Sigmoid colon (tissue), 7 donors: Measurements from ENCODE around the gene GRID1. TPM values are rescaled to one million over a fixed set of nuclear protein-coding genes. Genes with fewer than 3 reads are reported as not detected.
A peak's percentile ranks its signal among the peaks of the same experiment; 100 is the strongest.

Experiments used
- DNase-seq: peaks from one replicate; pipeline ENCODE4 v3.0.0-alpha.2; 2019
- H3K27ac ChIP-seq, 4 donors: fragments of 200-600 bp; sonication (generic); one replicate each; pipeline ENCODE4 v1.5.1; 2016 to 2019; ENCODE audit warnings: mild to moderate bottlenecking in 1 of 4
- H3K27me3 ChIP-seq, 3 donors: fragments of 200-600 bp; sonication (generic); one replicate each; pipeline ENCODE4 v1.5.1; 2019; ENCODE audit warnings: mild to moderate bottlenecking in 1 of 3
- H3K36me3 ChIP-seq, 4 donors: fragments of 200-600 bp; sonication (generic); one replicate each; pipeline ENCODE4 v1.5.1; 2016 to 2019
- H3K4me1 ChIP-seq, 4 donors: fragments of 200-600 bp; sonication (generic); one replicate each; pipeline ENCODE4 v1.5.1; 2017 to 2019
- H3K4me3 ChIP-seq, 4 donors: fragments of 200-600 bp; sonication (generic); one replicate each; pipeline ENCODE4 v1.5.1; 2017 to 2019; ENCODE audit warnings: mild to moderate bottlenecking in 2 of 4, moderate library complexity in 1 of 4
- H3K9me3 ChIP-seq, 4 donors: fragments of 200-600 bp in 3 of 4; sonication (generic) in 3 of 4; one replicate each; pipeline versions ENCODE4 v1.5.1 to v1.6.1; 2013 to 2019
- CTCF ChIP-seq, 4 experiments: fragments of 450-650 bp in 3 of 4; fragments of 200-600 bp in 1 of 4; IDR thresholded peaks; one replicate each; pipeline ENCODE4 v1.5.1; 2016 to 2019; ENCODE audit warnings: antibody characterized with exemption in 4 of 4, mild to moderate bottlenecking in 3 of 4, moderate library complexity in 2 of 4
- EP300 ChIP-seq, 4 donors: sonication (generic); formaldehyde crosslinking; IDR thresholded peaks; one replicate each; pipeline ENCODE4 v1.6.1; 2017; ENCODE audit warnings: antibody characterized with exemption in 4 of 4
- POLR2A ChIP-seq, 2 donors: fragments of 450-650 bp; IDR thresholded peaks; one replicate each; pipeline ENCODE4 v1.6.1; 2016; ENCODE audit warnings: antibody characterized with exemption in 2 of 2, mild to moderate bottlenecking in 2 of 2, moderate library complexity in 2 of 2
- POLR2AphosphoS5 ChIP-seq, 4 donors: sonication (generic); formaldehyde crosslinking; IDR thresholded peaks; one replicate each; pipeline ENCODE4 v1.6.1; 2017; ENCODE audit warnings: antibody characterized with exemption in 4 of 4
- WGBS, 2 donors: extraction: QIAGEN DNeasy Blood & Tissue Kit; methylation state at CpG; one replicate each; pipeline ENCODE4 v1.1.7; 2013; 5-methylcytosine and 5-hydroxymethylcytosine counted together
- intact Hi-C: fragments of 100-400 bp; cut with DNase I; formaldehyde crosslinking; loops from one replicate; pipeline ENCODE4 v1.15.1; 2023
- polyA plus RNA-seq, 3 donors: library from polyadenylated mRNA; stranded (reverse); fragments of 200-250 nt; gene quantifications; one replicate each; pipeline ENCODE4 v1.2.3, GENCODE V29; 2013
- total RNA-seq, 4 donors: library from RNA; depleted of rRNA; stranded (reverse); fragments of >200 nt; gene quantifications; one replicate each; pipeline ENCODE4 v1.1.0, GENCODE V29; 2016
- donor health status: healthy with polysubstance abuse.
- donor health status: Bipolar disorder and iron deficiency.
- donor health status: healthy.

The GRID1 gene
- total and polyA plus RNA-seq, 7 donors, result 0.66 to 4.7 (median 1.1) TPM; not detected in 2

- DNase-seq, result no peak
- intact Hi-C loops, result no loop called here
- peaks cover 0 to 9% (median 1%) of the 10 kb centered on the region in 4 donors for H3K9me3 ChIP-seq
- no peak for TF ChIP-seq POLR2AphosphoS5 (IDR thresholded peaks at IDR 0.05)
- no peak for TF ChIP-seq CTCF (IDR thresholded peaks at IDR 0.05)
- no peak for TF ChIP-seq EP300 (IDR thresholded peaks at IDR 0.05)
- TF ChIP-seq POLR2A (IDR thresholded peaks at IDR 0.05), result no peak
- WGBS, 2 donors, result 92 to 100% methylated on average over 1 of the region's 1 CpG
- no peaks in the 10 kb centered on the region for H3K4me1 ChIP-seq
- no peaks in the 10 kb centered on the region for H3K27me3 ChIP-seq
- H3K4me3 ChIP-seq, result no peak overlapping the region
- no peaks in the 10 kb centered on the region for H3K36me3 ChIP-seq
- H3K27ac ChIP-seq, result no peak overlapping the region
Observed at GRCh38 chr10:86281396-86281795, 85.2 kb downstream of the GRID1 start.

GRCh38 chr10:86269332-86269731 is 97.3 kb downstream of the GRID1 start:
- DNase-seq, result peak; percentile 40
- 32 to 58% methylated on average over 2 of the region's 2 CpGs for WGBS, 2 donors
- intact Hi-C loops, result no loop called here

GRCh38 chr10:86267286-86268195 is 99.1 kb downstream of the GRID1 start:
- Histone ChIP-seq H3K4me3 (no peak overlapping the region), H3K4me1 (peaks cover 0 to 11% (median 8%) of the 10 kb centered on the region in 4 donors), H3K27me3 (peaks cover 0 to 15% (median 0%) of the 10 kb centered on the region in 3 donors), H3K36me3 (no peaks in the 10 kb centered on the region), H3K9me3 (no peaks in the 10 kb centered on the region), H3K27ac (no peak overlapping the region)
- TF ChIP-seq CTCF (IDR thresholded peaks at IDR 0.05), result no peak
- no peak for TF ChIP-seq POLR2AphosphoS5 (IDR thresholded peaks at IDR 0.05)
- TF ChIP-seq EP300 (IDR thresholded peaks at IDR 0.05), result no peak
- TF ChIP-seq POLR2A (IDR thresholded peaks at IDR 0.05), result no peak
- intact Hi-C loops, result no loop called here
- WGBS, 2 donors, result 79 to 85% methylated on average over 12 of the region's 12 CpGs
- peak; percentile 42 for DNase-seq

More at GRCh38 chr10:86269332-86269731, 97.3 kb downstream of the GRID1 start:
- Histone ChIP-seq H3K9me3 (no peaks in the 10 kb centered on the region), H3K27me3 (peaks cover 0 to 5% (median 0%) of the 10 kb centered on the region in 3 donors), H3K4me3 (no peak overlapping the region), H3K27ac (no peak overlapping the region), H3K4me1 (no peaks in the 10 kb centered on the region), H3K36me3 (no peaks in the 10 kb centered on the region)
- TF ChIP-seq POLR2AphosphoS5 (IDR thresholded peaks at IDR 0.05) (no peak), EP300 (IDR thresholded peaks at IDR 0.05) (no peak), POLR2A (IDR thresholded peaks at IDR 0.05) (no peak), CTCF (IDR thresholded peaks at IDR 0.05) (no peak)

GRCh38 chr10:86266446-86267242 is 100.0 kb downstream of the GRID1 start:
- no peak overlapping the region for H3K27ac ChIP-seq
- intact Hi-C loops, result no loop called here
- H3K4me1 ChIP-seq, result peaks cover 0 to 17% (median 12%) of the 10 kb centered on the region in 4 donors
- no peaks in the 10 kb centered on the region for H3K36me3 ChIP-seq
- no peak overlapping the region for H3K4me3 ChIP-seq
- H3K27me3 ChIP-seq, result peaks cover 0 to 24% (median 0%) of the 10 kb centered on the region in 3 donors
- no peak for TF ChIP-seq EP300 (IDR thresholded peaks at IDR 0.05)
- TF ChIP-seq CTCF (IDR thresholded peaks at IDR 0.05), result no peak
- TF ChIP-seq POLR2A (IDR thresholded peaks at IDR 0.05), result no peak
- no peak for TF ChIP-seq POLR2AphosphoS5 (IDR thresholded peaks at IDR 0.05)
- DNase-seq, result peak; percentile 40
- H3K9me3 ChIP-seq, result no peaks in the 10 kb centered on the region
- 89 to 92% methylated on average over 7 of the region's 7 CpGs for WGBS, 2 donors
